NB4 (cell line): Measurements from ENCODE around the gene INO80E.
A peak's percentile ranks its signal among the peaks of the same experiment; 100 is the strongest.

Experiments
- DNase-seq: peaks from one replicate; pipeline ENCODE4 v3.0.0; 2010; ENCODE audit warnings: low read depth
- H3K4me3 ChIP-seq: one replicate; pipeline ENCODE4 v1.5.1; 2011; ENCODE audit warnings: mild to moderate bottlenecking, low read depth, low read length, moderate library complexity
- CTCF ChIP-seq: IDR thresholded peaks from one replicate; pipeline ENCODE4 v1.5.1; 2012; ENCODE audit warnings: low read depth, low read length
- MAX ChIP-seq: IDR thresholded peaks from 2 replicates; pipeline ENCODE4 v1.6.1; 2011; ENCODE audit warnings: low read depth, low read length
- MYC ChIP-seq: IDR thresholded peaks from 2 replicates; pipeline ENCODE4 v1.6.1; 2011; ENCODE audit warnings: low read depth, low read length
- POLR2A ChIP-seq: IDR thresholded peaks from 2 replicates; pipeline ENCODE4 v1.6.1; 2011; ENCODE audit warnings: mild to moderate bottlenecking; ENCODE audit not compliant: insufficient read length; ENCODE audit errors: extremely low read depth

INO80E gene

DNA sequence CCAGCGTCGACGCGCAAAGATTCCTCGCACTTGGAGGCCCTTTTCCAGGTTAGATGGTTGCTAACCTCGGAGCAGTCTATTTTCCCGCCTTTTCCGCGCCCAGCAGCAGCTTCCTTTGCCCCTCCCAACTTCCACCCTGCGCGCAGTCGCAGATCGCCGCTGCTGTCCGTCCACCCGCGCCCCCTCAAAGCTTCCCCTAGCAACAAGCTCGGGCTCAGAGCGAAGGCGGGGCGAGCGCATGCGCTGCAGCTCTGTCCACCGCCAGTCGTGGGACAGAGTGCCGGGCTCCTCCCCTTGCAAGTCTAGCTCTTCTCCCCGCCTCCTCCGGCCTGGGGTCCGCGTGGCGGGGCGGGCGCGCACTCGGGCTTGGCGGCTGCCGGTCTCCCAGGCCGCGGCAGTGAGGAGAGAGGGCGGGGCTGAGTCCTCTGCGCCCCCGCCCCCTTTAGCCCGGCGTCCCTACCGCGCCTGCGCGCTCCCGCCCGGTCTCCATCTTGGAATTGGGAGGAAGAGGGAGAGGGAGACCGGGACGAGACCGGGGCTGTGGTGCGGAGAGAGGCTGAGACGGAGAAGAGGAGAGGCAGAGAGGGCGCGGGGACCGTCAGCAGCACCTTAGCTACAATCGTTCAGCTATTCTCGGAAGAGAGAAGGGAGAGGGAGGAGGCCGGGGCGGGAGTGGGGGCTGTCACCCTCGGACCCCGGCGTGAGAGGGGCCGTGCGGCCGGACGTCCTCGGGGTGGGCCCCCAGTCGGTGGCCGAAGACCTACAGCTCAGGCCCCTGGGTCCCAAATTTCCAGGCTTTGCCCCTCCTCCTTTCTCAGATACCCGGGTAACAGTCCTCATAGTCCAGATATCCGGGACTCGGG lies 22.4 kb upstream of the INO80E start, which contains the start of gene TAOK2:
TAOK2 (plus strand) TSS at position 485 of the 863 bp plus-strand sequence. CDS start 3,905 bp downstream, outside the sequence.
- peak within 1 kb of the TSS; percentile 87 for H3K4me3 ChIP-seq
- peak; percentile 91 for TF ChIP-seq MYC
- TF ChIP-seq CTCF: no peak
- peak; percentile 73 for TF ChIP-seq MAX
- TF ChIP-seq POLR2A: peak; percentile 78
- DNase-seq: peak; percentile 99

GRCh38 chr16:29974291-29975133 lies 21.5 kb upstream of the INO80E start:
- peak overlapping the region; percentile 87 for H3K4me3 ChIP-seq
- TF ChIP-seq MYC: no peak
- TF ChIP-seq CTCF: no peak
- no peak for TF ChIP-seq POLR2A
- TF ChIP-seq MAX: no peak
- peak; percentile 49 for DNase-seq

GRCh38 chr16:29975134-29975538 lies 20.9 kb upstream of the INO80E start:
- H3K4me3 ChIP-seq: peak overlapping the region; percentile 87

DNA sequence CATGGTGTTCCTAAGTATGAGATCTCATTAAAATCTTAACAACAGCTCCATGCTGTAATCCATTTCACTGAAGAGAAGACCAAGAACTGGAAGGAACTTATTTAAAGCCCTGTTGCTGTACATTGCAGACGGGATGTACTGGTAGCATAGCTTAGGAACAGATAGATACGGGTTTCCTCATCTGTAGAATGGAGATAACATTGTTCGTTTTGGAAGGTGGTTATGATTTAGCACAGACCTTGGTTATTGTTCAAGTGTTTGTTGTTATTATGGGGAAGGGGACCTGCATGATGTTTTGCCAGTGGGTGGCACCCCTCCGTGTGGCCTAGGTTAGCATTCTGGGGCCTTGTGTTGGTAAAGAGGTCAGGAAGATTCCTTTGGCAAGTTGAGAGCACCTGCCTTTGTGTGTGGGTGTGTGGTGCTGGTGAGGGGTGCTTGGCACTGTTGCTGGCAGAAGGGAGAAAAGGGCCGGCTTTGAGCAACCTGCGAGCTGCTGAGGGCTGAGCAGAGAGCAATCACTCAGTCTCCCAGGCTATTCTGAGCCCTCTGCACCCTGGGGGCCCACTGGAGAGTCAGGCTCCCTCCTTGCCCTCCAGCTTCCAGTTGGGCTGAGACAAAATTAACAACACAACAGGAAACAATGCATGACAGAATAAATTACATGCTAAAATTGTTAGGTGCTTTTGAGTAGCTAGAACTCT lies 20.1 kb upstream of the INO80E start:
- TF ChIP-seq MAX (no peak), POLR2A (no peak), CTCF (no peak), MYC (no peak)
- no peak for DNase-seq
- peak overlapping the region; percentile 87 for H3K4me3 ChIP-seq

More at GRCh38 chr16:29975134-29975538, 20.9 kb upstream of the INO80E start:
- no peak for TF ChIP-seq MAX
- TF ChIP-seq POLR2A: no peak
- TF ChIP-seq CTCF: no peak
- TF ChIP-seq MYC: no peak
- DNase-seq: no peak
